NAMALWA (cell line): Measurements from ENCODE around the gene NELFB.

ENCODE experiments used
- DNase-seq: peaks from one replicate; pipeline ENCODE4 v3.0.0-alpha.2; 2015; ENCODE audit warnings: low spot score

Gene NELFB

GRCh38 chr9:137268538-137269201 lies 13.5 kb downstream of the NELFB start:
- DNase-seq, result no peak

GRCh38 chr9:137269231-137269772 lies 14.2 kb downstream of the NELFB start:
- peak; percentile 84 for DNase-seq

GRCh38 chr9:137270929-137271695 lies 16.0 kb downstream of the NELFB start:
- no peak for DNase-seq

- DNase-seq, result no peak
Observed at GRCh38 chr9:137271696-137272076, 16.6 kb downstream of the NELFB start.

- DNase-seq, result no peak
Observed at GRCh38 chr9:137272241-137273094, 17.3 kb downstream of the NELFB start.

- no peak for DNase-seq
Observed at GRCh38 chr9:137273095-137273490, 18.0 kb downstream of the NELFB start.

GRCh38 chr9:137273611-137274320 lies 18.6 kb downstream of the NELFB start:
- peak; percentile 68 for DNase-seq

GRCh38 chr9:137275203-137275587 lies 20.1 kb downstream of the NELFB start:
- DNase-seq, result no peak

GRCh38 chr9:137275588-137276472 lies 20.7 kb downstream of the NELFB start:
- DNase-seq, result no peak

GRCh38 chr9:137276473-137277328 lies 21.6 kb downstream of the NELFB start:
- peak; percentile 68 for DNase-seq

- peak; percentile 71 for DNase-seq
Observed at GRCh38 chr9:137277329-137278041, 22.4 kb downstream of the NELFB start, which contains the start of gene TOR4A. Gene TOR4A (plus strand): TSS chr9:137277726. CDS start chr9:137278690, 964 bp downstream.

GRCh38 chr9:137278061-137278701 lies 23.1 kb downstream of the NELFB start:
- peak; percentile 45 for DNase-seq

- no peak for DNase-seq
Observed at GRCh38 chr9:137278721-137279711, 23.9 kb downstream of the NELFB start.

- no peak for DNase-seq
Observed at GRCh38 chr9:137279741-137280473, 24.8 kb downstream of the NELFB start.

- DNase-seq, result peak; percentile 53
Observed at GRCh38 chr9:137280474-137281344, 25.6 kb downstream of the NELFB start.
